Esophagus squamous epithelium (tissue), 4 donors: ENCODE data around the gene TTC28.

Experiments used
- CTCF ChIP-seq, 6 experiments: fragments of 450-650 bp in 4 of 6; fragments of 200-600 bp in 2 of 6; sonication (generic) in 2 of 6; IDR thresholded peaks; one replicate each; pipeline ENCODE4 v1.5.1; 2016 to 2019; ENCODE audit warnings: antibody characterized with exemption in 6 of 6, mild to moderate bottlenecking in 4 of 6, moderate library complexity in 4 of 6
- POLR2A ChIP-seq, 4 donors: fragments of 450-650 bp; IDR thresholded peaks; one replicate each; pipeline ENCODE4 v1.6.1; 2017; ENCODE audit warnings: antibody characterized with exemption in 4 of 4, mild to moderate bottlenecking in 4 of 4, moderate library complexity in 3 of 4

GRCh38 chr22:28116219-28116673 is 563.4 kb downstream of the TTC28 start:
- TF ChIP-seq CTCF (IDR thresholded peaks at IDR 0.05) (no peak), POLR2A (IDR thresholded peaks at IDR 0.05) (no peak)
